Smooth muscle cell (in vitro differentiated cells): ENCODE measurements around the gene MUC5AC. TPM values are rescaled to one million over a fixed set of nuclear protein-coding genes. Genes with fewer than 3 reads are reported as not detected.

Source experiments
- DNase-seq: peaks from one replicate; lab custom pipeline; 2025; ENCODE audit not compliant: unreplicated experiment; lab: John Stamatoyannopoulos, UW
- H2AFZ ChIP-seq: fragments of 200-600 bp; sonication (generic); 2 replicates; pipeline ENCODE4 v1.6.0; 2016; ENCODE audit warnings: antibody characterized with exemption, low read depth, mild to moderate bottlenecking
- H3F3A ChIP-seq: fragments of 200-600 bp; sonication (generic); 2 replicates; pipeline ENCODE4 v1.6.0; 2017; ENCODE audit warnings: antibody characterized with exemption, low read depth
- H3K27ac ChIP-seq: fragments of 200-600 bp; sonication (generic); 2 replicates; pipeline ENCODE4 v1.5.1; 2016; ENCODE audit warnings: low read depth, mild to moderate bottlenecking
- H3K27me3 ChIP-seq: fragments of 200-600 bp; sonication (generic); 2 replicates; pipeline ENCODE4 v1.6.1; 2016; ENCODE audit warnings: low read depth, mild to moderate bottlenecking
- H3K36me3 ChIP-seq: fragments of 200-600 bp; sonication (generic); 2 replicates; pipeline ENCODE4 v1.5.1; 2016; ENCODE audit warnings: low read depth
- H3K4me1 ChIP-seq: fragments of 200-600 bp; sonication (generic); 2 replicates; pipeline ENCODE4 v1.5.1; 2016; ENCODE audit warnings: low read depth
- H3K4me2 ChIP-seq: fragments of 200-600 bp; sonication (generic); 2 replicates; pipeline ENCODE4 v1.6.0; 2016; ENCODE audit warnings: mild to moderate bottlenecking
- H3K4me3 ChIP-seq: fragments of 200-600 bp; sonication (generic); 2 replicates; pipeline ENCODE4 v1.5.1; 2016; ENCODE audit warnings: mild to moderate bottlenecking
- H3K79me2 ChIP-seq: fragments of 200-600 bp; sonication (generic); 2 replicates; pipeline ENCODE4 v1.6.0; 2016; ENCODE audit warnings: low read depth, mild to moderate bottlenecking
- H3K9ac ChIP-seq: fragments of 200-600 bp; sonication (generic); 2 replicates; pipeline ENCODE4 v1.6.0; 2016; ENCODE audit warnings: low read depth
- H3K9me3 ChIP-seq: fragments of 200-600 bp; sonication (generic); replicated peaks from 2 replicates; pipeline ENCODE4 v1.5.1; 2016; ENCODE audit warnings: low read depth
- H4K20me1 ChIP-seq: fragments of 200-600 bp; sonication (generic); 2 replicates; pipeline ENCODE4 v1.6.0; 2016; ENCODE audit warnings: low read depth
- CTCF ChIP-seq: fragments of 200-600 bp; sonication (generic); IDR thresholded peaks from 2 replicates; pipeline ENCODE4 v1.5.1; 2017; ENCODE audit warnings: borderline replicate concordance, mild to moderate bottlenecking, antibody characterized with exemption; ENCODE audit not compliant: insufficient read depth, poor library complexity, severe bottlenecking
- WGBS: methylation state at CpG from one replicate; pipeline ENCODE4 v1.1.7; 2016; ENCODE audit warnings: low lambda C conversion rate; 5-methylcytosine and 5-hydroxymethylcytosine counted together
- polyA plus RNA-seq: library from polyadenylated mRNA; unstranded; fragments of >200 nt; fragmentation: Nextera tagmentation; extraction: Ambion mirVana; gene quantifications from 2 replicates; pipeline ENCODE4 v1.2.1, GENCODE V29; 2016
- total RNA-seq: library from RNA; depleted of rRNA; stranded (reverse); fragments of >200 nt; gene quantifications from 2 replicates; pipeline ENCODE4 v1.2.3, GENCODE V29; 2014

MUC5AC gene
- total and polyA plus RNA-seq, 2 experiments from 2014 or later: not detected

GRCh38 chr11:1177020-1177770 is 19.4 kb downstream of the MUC5AC start:
- no peak overlapping the region for H3K4me3 ChIP-seq
- no peaks in the 10 kb centered on the region for H3K9me3 ChIP-seq
- no peak overlapping the region for H2AFZ ChIP-seq
- no peak for TF ChIP-seq CTCF
- no peaks in the 10 kb centered on the region for H3K27me3 ChIP-seq
- H3K4me2 ChIP-seq: no peak overlapping the region
- no peak for DNase-seq
- H4K20me1 ChIP-seq: no peaks in the 10 kb centered on the region
- H3K4me1 ChIP-seq: no peaks in the 10 kb centered on the region
- no peaks in the 10 kb centered on the region for H3K79me2 ChIP-seq
- no peaks in the 10 kb centered on the region for H3F3A ChIP-seq
- no peak overlapping the region for H3K27ac ChIP-seq
- 94% methylated on average over 34 of the region's 34 CpGs for WGBS
- no peaks in the 10 kb centered on the region for H3K36me3 ChIP-seq
- H3K9ac ChIP-seq: no peak overlapping the region

GRCh38 chr11:1177771-1178090 is 20.0 kb downstream of the MUC5AC start:
- Histone ChIP-seq H3K79me2 (no peaks in the 10 kb centered on the region), H3F3A (no peaks in the 10 kb centered on the region), H3K9me3 (no peaks in the 10 kb centered on the region), H4K20me1 (no peaks in the 10 kb centered on the region), H3K4me3 (no peak overlapping the region), H3K36me3 (no peaks in the 10 kb centered on the region), H3K27ac (no peak overlapping the region), H3K4me1 (no peaks in the 10 kb centered on the region), H3K27me3 (no peaks in the 10 kb centered on the region), H3K9ac (no peak overlapping the region), H2AFZ (no peak overlapping the region), H3K4me2 (no peak overlapping the region)
- no peak for TF ChIP-seq CTCF
- no peak for DNase-seq
- WGBS: 96% methylated on average over 11 of the region's 12 CpGs

- H3K4me1 ChIP-seq: no peaks in the 10 kb centered on the region
- no peaks in the 10 kb centered on the region for H4K20me1 ChIP-seq
- WGBS: 90% methylated on average over 31 of the region's 31 CpGs
- H3K9me3 ChIP-seq: no peaks in the 10 kb centered on the region
- no peak for DNase-seq
- no peak overlapping the region for H3K9ac ChIP-seq
- no peaks in the 10 kb centered on the region for H3K79me2 ChIP-seq
- H3K27me3 ChIP-seq: no peaks in the 10 kb centered on the region
- H3K4me3 ChIP-seq: no peak overlapping the region
- H3K27ac ChIP-seq: no peak overlapping the region
- H3K36me3 ChIP-seq: no peaks in the 10 kb centered on the region
- no peaks in the 10 kb centered on the region for H3F3A ChIP-seq
- H2AFZ ChIP-seq: no peak overlapping the region
- H3K4me2 ChIP-seq: no peak overlapping the region
- no peak for TF ChIP-seq CTCF
Measured at GRCh38 chr11:1178201-1178885, 20.6 kb downstream of the MUC5AC start.

- H4K20me1 ChIP-seq: no peaks in the 10 kb centered on the region
- no peaks in the 10 kb centered on the region for H3K9me3 ChIP-seq
- no peaks in the 10 kb centered on the region for H3F3A ChIP-seq
- DNase-seq: no peak
- WGBS: 94% methylated on average over 29 of the region's 29 CpGs
- no peak overlapping the region for H2AFZ ChIP-seq
- H3K27me3 ChIP-seq: no peaks in the 10 kb centered on the region
- H3K36me3 ChIP-seq: no peaks in the 10 kb centered on the region
- no peak overlapping the region for H3K27ac ChIP-seq
- no peaks in the 10 kb centered on the region for H3K79me2 ChIP-seq
- no peak overlapping the region for H3K4me2 ChIP-seq
- H3K4me1 ChIP-seq: no peaks in the 10 kb centered on the region
- H3K4me3 ChIP-seq: no peak overlapping the region
- no peak overlapping the region for H3K9ac ChIP-seq
- TF ChIP-seq CTCF: no peak
Measured at GRCh38 chr11:1178906-1179305, 21.2 kb downstream of the MUC5AC start.
